Stomach (tissue), 9 donors: ENCODE measurements around the gene ARID5B. TPM values are rescaled to one million over a fixed set of nuclear protein-coding genes. Genes with fewer than 3 reads are reported as not detected.
A peak's percentile ranks its signal among the peaks of the same experiment; 100 is the strongest.

Experiments
- DNase-seq, 2 donors: peaks; one replicate each; pipeline versions ENCODE4 v3.0.0 to v3.0.0-alpha.2; 2013 to 2019
- H3K27ac ChIP-seq, 5 donors: fragments of 200-600 bp in 4 of 5; sonication (generic) in 4 of 5; one replicate each; pipeline ENCODE4 v1.5.1; 2013 to 2019; ENCODE audit warnings: mild to moderate bottlenecking in 1 of 5, moderate library complexity in 1 of 5
- H3K27me3 ChIP-seq, 3 donors: fragments of 200-600 bp; sonication (generic); one replicate each; pipeline ENCODE4 v1.5.1; 2017 to 2019; ENCODE audit warnings: mixed run types in 1 of 3
- H3K36me3 ChIP-seq, 4 donors: fragments of 200-600 bp; sonication (generic); 1 replicate in 3 of 4; 2 replicates in 1 of 4; pipeline ENCODE4 v1.5.1; 2016 to 2019
- H3K4me1 ChIP-seq, 4 donors: fragments of 200-600 bp; sonication (generic); one replicate each; pipeline ENCODE4 v1.5.1; 2016 to 2019
- H3K4me3 ChIP-seq, 4 donors: fragments of 200-600 bp; sonication (generic) in 3 of 4; one replicate each; pipeline ENCODE4 v1.5.1; 2016 to 2019; ENCODE audit warnings: mild to moderate bottlenecking in 1 of 4
- H3K9me3 ChIP-seq, 4 donors: fragments of 200-600 bp; sonication (generic); one replicate each; pipeline ENCODE4 v1.5.1; 2016 to 2019
- CTCF ChIP-seq, 7 experiments: fragments of 450-650 bp in 4 of 7; fragments of 200-600 bp in 3 of 7; sonication (generic) in 3 of 7; IDR thresholded peaks; one replicate each; pipeline ENCODE4 v1.5.1; 2016 to 2019; ENCODE audit warnings: antibody characterized with exemption in 7 of 7, control low read depth in 2 of 7, mild to moderate bottlenecking in 1 of 7
- EP300 ChIP-seq: sonication (generic); formaldehyde crosslinking; IDR thresholded peaks from one replicate; pipeline ENCODE4 v1.6.1; 2017; ENCODE audit warnings: antibody characterized with exemption
- POLR2A ChIP-seq, 4 donors: fragments of 450-650 bp; IDR thresholded peaks; one replicate each; pipeline ENCODE4 v1.6.1; 2016; ENCODE audit warnings: antibody characterized with exemption in 4 of 4, control low read depth in 2 of 4, mild to moderate bottlenecking in 1 of 4, moderate library complexity in 1 of 4
- POLR2AphosphoS5 ChIP-seq, 3 donors: sonication (generic); formaldehyde crosslinking; IDR thresholded peaks; one replicate each; pipeline ENCODE4 v1.6.1; 2016; ENCODE audit warnings: antibody characterized with exemption in 3 of 3
- WGBS, 5 donors: extraction: QIAGEN DNeasy Blood & Tissue Kit in 3 of 5; methylation state at CpG; one replicate each; pipeline versions ENCODE4 v1.1.5 to v1.1.7; 2013 to 2018; 5-methylcytosine and 5-hydroxymethylcytosine counted together
- intact Hi-C: fragments of 100-400 bp; cut with DNase I; formaldehyde crosslinking; loops from one replicate; pipeline ENCODE4 v1.15.1; 2023; ENCODE audit warnings: low total_unique reads
- polyA plus RNA-seq, 3 donors: library from polyadenylated mRNA; stranded (reverse); fragments of 200-250 nt; gene quantifications; one replicate each; pipeline ENCODE4 v1.2.3, GENCODE V29; 2013
- total RNA-seq, 5 donors: library from RNA; depleted of rRNA; stranded (reverse); fragments of >200 nt; gene quantifications; one replicate each; pipeline versions ENCODE4 v1.1.0 to v1.2.3, GENCODE V29; 2014 to 2016
- donor health status: healthy with polysubstance abuse.
- donor health status: Bipolar disorder and iron deficiency.
- donor health status: healthy.

ARID5B gene
- total and polyA plus RNA-seq, 8 donors: 5.4 to 64.2 (median 11.9) TPM

GRCh38 chr10:61921143-61921542, 19.6 kb downstream of the ARID5B start:
- H3K4me3 ChIP-seq: no peak overlapping the region
- DNase-seq: no peak
- 86 to 99% (median 95%) methylated on average over 2 of the region's 2 CpGs for WGBS, 5 donors
- no peaks in the 10 kb centered on the region for H3K27me3 ChIP-seq
- H3K27ac ChIP-seq: peak overlapping the region in 1 of 5 donors; percentile 35
- H3K9me3 ChIP-seq: no peaks in the 10 kb centered on the region
- no peaks in the 10 kb centered on the region for H3K36me3 ChIP-seq
- intact Hi-C loops: no loop called here
- H3K4me1 ChIP-seq: peaks cover 0 to 23% (median 20%) of the 10 kb centered on the region in 4 donors
- TF ChIP-seq CTCF (IDR thresholded peaks at IDR 0.05): no peak
- no peak for TF ChIP-seq EP300
- TF ChIP-seq POLR2A (IDR thresholded peaks at IDR 0.05): no peak
- TF ChIP-seq POLR2AphosphoS5 (IDR thresholded peaks at IDR 0.05): no peak

GRCh38 chr10:61923210-61923949, 21.9 kb downstream of the ARID5B start:
- TF ChIP-seq EP300 (no peak), POLR2AphosphoS5 (IDR thresholded peaks at IDR 0.05) (peak in 1 of 3 donors; percentile 31)
- 23 to 45% (median 36%) methylated on average over 6 of the region's 6 CpGs for WGBS, 5 donors
- peak overlapping the region in 4 of 5 donors; percentile 10 to 63 (median 14) for H3K27ac ChIP-seq
- no peaks in the 10 kb centered on the region for H3K27me3 ChIP-seq
- no peaks in the 10 kb centered on the region for H3K9me3 ChIP-seq
- H3K4me1 ChIP-seq: peaks cover 0 to 23% (median 20%) of the 10 kb centered on the region in 4 donors
- H3K4me3 ChIP-seq: no peak overlapping the region
- H3K36me3 ChIP-seq: no peaks in the 10 kb centered on the region
- intact Hi-C loops: no loop called here
- DNase-seq: peak in 1 of 2 donors; percentile 38

DNA sequence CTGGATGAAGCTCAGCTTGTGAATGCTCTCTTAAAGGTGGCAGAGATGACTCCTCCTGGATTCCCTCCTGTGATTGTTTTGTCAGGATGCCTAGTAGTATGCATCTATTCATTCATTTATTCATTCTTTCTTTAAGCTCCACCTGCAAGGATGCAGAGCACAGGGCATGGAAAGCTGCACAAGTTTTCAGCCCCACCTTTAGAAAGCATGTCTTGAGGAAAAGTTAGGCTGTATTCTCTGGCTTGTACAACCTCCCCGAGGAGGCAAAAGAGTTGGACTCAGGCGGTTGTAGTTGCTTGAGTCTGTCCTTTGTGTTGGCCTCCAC, 22.4 kb downstream of the ARID5B start:
- Histone ChIP-seq H3K9me3 (no peaks in the 10 kb centered on the region), H3K4me1 (peaks cover 0 to 23% (median 19%) of the 10 kb centered on the region in 4 donors), H3K4me3 (no peak overlapping the region), H3K36me3 (no peaks in the 10 kb centered on the region), H3K27me3 (no peaks in the 10 kb centered on the region), H3K27ac (peak overlapping the region in 4 of 5 donors; percentile 13 to 72 (median 39))
- 32 to 57% (median 45%) methylated on average over 2 of the region's 2 CpGs for WGBS, 5 donors
- intact Hi-C loops: no loop called here
- DNase-seq: no peak
- TF ChIP-seq CTCF (IDR thresholded peaks at IDR 0.05) (no peak), POLR2A (IDR thresholded peaks at IDR 0.05) (no peak), EP300 (no peak), POLR2AphosphoS5 (IDR thresholded peaks at IDR 0.05) (no peak)

DNA sequence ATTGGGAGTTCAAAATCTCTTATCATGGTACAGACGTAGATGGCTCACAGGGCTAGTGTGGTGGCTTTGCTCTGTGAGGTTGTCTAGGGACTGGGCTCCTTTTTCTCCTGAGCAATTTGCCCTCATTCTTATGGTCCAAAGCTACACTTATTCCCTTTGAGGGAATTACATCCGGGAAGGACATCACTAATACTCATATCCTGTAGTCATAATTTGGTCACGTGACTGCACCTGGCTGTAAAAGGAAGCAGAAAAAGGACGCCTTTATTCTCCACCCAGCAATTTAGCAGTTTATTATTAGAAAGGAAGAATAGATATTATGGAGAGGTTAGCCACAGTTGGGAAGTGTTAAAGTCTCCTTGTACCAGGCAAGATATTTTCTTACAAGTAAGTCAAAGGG, 28.1 kb downstream of the ARID5B start:
- TF ChIP-seq POLR2AphosphoS5 (IDR thresholded peaks at IDR 0.05): no peak
- TF ChIP-seq POLR2A (IDR thresholded peaks at IDR 0.05): no peak
- TF ChIP-seq EP300: no peak
- no peak for TF ChIP-seq CTCF (IDR thresholded peaks at IDR 0.05)
- Histone ChIP-seq H3K4me3 (no peak overlapping the region), H3K27ac (no peak overlapping the region), H3K36me3 (no peaks in the 10 kb centered on the region), H3K4me1 (peaks cover 2 to 18% (median 13%) of the 10 kb centered on the region in 4 donors), H3K27me3 (no peaks in the 10 kb centered on the region), H3K9me3 (no peaks in the 10 kb centered on the region)
- intact Hi-C loops: no loop called here
- WGBS, 5 donors: 72 to 82% (median 78%) methylated on average over 4 of the region's 4 CpGs
- no peak for DNase-seq
